HG02759 (cell line): ENCODE data around the gene NOB1.
"Not testable (repeated sequence)": the region's sequence is repeated elsewhere in the genome, so short reads cannot be mapped to it uniquely, and the experiment has no call there.

ENCODE experiments used
- ATAC-seq: cut with Tn5 transposase; IDR thresholded peaks from one replicate; pipeline ENCODE4 v1.9.1; 2021; ENCODE audit warnings: mild to moderate bottlenecking, moderate library complexity; ENCODE audit not compliant: unreplicated experiment

The NOB1 gene

DNA sequence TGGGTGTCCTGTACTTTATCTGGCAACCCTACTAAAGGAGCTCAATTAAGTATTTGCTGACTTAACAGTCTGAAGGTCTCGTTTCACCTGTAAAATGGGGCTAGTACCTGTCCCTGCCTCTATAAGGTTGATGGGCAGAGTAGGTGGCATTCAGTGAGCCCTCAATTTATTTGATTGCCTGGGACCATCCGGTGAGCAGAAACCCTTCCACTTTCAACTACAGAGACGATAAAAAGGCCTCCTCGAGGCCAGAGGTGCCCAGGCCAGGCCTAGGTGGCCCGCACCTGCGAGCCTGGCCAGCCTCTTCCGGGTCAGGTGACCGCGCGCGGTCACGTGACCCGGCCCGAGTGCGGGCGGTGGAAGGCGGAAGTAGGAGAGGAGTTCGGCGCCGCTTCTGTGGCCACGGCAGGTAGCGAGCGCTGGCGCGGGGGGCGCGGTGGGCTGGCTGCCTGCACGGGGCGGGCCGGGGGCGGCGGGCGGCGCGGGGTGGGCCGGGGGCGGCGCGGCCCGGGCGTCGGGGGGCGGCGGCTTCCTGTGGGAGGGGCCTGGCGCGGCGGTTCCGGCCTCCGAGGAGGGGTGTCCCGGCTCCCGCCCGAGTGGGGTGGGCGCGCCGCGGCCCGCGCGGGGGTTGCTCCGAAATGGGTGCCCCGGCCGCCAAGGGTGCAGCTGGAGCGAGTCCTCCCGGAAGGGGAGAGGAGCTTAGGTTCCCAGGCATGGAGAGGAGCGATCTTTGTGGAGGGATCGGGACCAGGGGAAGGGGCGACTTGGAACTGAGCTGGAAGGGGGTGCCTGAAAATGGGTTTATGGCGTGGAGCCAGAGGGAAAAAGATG, 7.5 kb upstream of the NOB1 start, which contains the start of gene WWP2:
WWP2 (plus strand) TSS at position 350 of the 831 bp plus-strand sequence. CDS start 24,679 bp downstream, outside the sequence.
- peak; percentile 90 for ATAC-seq

- not testable (repeated sequence) for ATAC-seq
These were observed 2.6 kb upstream of the NOB1 start for GRCh38 chr16:69757375-69757774.

DNA sequence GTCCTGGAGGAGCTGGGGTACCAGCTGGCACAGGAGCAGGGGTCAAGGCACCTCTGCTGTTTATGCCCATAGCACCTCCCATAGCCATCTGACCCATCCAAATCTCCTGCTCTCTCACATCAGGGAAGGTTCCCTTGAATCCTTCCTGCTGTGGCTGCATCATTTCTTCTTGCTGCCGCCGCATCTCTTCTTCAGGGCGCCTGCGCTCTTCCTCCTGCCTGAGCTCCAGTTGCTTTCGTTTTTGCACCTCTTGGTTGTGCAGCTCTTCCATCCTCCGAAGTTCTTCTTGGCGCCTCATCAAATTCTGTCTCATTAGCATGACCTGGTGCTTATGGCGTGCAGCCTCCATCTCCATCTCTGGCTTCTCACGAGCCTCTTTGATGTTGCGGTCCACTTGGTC, 2.0 kb upstream of the NOB1 start:
- ATAC-seq = no peak

- ATAC-seq = no peak
These were observed 620 bp downstream of the NOB1 start for GRCh38 chr16:69754143-69754468.

DNA sequence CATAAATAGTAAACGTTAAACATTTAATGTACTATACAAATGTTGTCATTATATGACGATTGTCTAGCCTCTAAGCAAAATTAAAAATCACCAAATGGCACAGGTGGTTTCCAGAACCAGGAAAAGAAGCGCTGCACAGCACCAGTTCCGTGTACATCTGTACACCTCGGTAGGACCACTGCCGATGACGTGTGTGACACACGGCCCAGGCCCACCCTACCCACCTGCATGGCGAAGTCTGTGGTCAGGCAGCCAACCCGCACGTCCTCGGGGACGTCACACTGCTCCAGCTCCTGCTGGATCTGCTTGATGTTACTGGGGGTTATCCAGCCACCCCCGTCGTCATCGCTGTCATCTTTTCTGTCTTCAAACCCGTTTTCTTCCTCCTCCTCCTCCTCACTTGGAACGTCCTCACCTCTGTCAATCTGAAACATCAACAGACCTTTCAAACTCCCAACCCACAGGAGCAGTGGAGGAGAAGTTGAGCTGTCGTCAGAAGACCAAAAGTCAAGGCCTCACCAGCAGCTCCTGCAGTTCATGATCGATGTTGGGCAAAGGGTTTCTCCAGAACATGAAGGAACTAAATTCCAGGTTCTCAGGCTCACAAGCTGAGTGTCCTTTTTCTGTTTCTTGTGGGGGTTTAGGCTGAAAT, 5.9 kb downstream of the NOB1 start:
- no peak for ATAC-seq

- no peak for ATAC-seq
These were observed 7.6 kb downstream of the NOB1 start for GRCh38 chr16:69747115-69747514.

- ATAC-seq = no peak
These were observed 8.8 kb downstream of the NOB1 start for GRCh38 chr16:69745959-69746358.

GRCh38 chr16:69745232-69745612, 9.5 kb downstream of the NOB1 start:
- no peak for ATAC-seq

GRCh38 chr16:69744363-69745231, 10.1 kb downstream of the NOB1 start:
- no peak for ATAC-seq

DNA sequence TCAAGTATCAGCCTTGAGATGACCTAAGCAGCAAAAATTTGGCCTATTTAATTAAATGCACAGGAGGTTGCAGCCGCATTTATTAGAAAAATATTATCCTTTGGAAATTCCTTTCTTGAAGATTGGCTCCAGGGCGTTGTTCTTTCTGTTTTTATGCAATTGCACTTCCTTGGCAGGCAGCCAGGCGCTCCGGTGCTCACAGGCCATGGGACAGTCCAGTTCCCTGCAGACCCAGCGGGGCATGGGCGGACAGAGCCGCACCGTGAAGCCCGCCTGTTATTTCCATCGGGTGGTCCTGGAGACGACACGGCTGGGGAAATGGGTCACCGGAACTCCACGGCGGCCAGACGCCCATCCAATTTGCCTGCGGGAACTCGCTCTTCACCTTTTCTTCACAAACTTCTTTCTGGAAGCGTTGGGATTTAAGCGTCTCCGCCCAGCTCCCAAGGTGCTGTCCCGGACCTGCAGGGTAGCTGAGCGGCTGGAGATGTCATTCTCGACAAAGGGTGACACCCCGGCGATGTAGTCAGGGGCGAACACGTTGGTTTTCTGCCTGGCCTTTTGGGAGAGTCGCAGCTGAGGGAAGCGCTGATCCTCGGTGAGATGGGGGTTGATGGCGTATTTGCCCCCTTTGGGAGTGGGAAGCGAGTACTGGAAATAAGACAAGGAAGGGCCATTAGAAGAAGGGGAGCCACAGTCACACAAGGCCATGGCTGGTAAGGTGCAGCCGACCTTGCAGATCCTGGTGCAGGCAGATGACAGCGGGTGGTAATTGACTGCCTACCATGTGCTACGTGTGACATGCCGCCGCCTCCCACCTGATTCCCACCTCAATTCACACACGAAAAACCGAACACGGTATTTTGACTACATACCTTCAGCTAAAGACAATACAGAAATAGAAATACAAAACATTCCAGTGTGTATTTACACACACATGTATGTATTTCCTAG, 12.5 kb downstream of the NOB1 start:
- ATAC-seq = no peak

GRCh38 chr16:69741519-69741918, 13.2 kb downstream of the NOB1 start:
- no peak for ATAC-seq

DNA sequence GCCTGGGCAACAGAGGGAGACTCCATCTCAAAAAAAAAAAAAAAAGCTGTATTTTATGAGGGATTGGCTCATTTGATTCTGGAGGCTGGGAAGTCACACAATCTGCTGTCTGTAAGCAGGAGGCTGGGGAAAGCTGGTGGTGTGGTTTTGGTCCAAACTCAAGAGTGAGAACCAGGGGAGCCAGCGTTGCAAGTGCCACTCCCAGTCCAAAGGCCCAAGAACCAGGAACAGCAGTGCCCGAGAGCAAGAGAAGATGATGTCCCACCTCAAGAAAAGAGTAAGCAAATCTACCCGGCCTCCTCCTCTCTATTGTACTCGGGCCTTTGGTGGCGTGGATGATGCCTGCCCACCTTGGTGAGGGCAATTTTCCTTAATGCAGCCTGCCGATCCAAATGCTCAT, 22.6 kb downstream of the NOB1 start:
- no peak for ATAC-seq

DNA sequence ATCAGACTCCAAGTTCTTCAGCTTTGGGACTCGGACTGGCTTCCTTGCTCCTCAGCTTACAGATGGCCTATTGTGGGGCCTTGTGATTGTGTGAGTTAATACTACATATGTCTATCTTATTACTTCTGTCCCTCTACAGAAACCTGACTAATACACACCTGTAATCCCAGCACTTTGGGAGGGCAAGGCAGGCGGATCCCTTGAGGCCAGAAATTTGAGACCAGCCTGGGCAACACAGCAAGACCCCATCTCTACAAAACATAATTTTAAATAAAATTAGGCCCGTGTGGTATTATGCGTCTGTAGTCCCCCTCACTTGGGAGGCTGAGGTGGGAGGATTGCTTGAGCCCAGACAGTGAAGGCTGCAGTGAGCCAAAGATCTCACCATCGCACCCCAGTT, 23.4 kb downstream of the NOB1 start:
- not testable (repeated sequence) for ATAC-seq

GRCh38 chr16:69729030-69729429, 25.7 kb downstream of the NOB1 start:
- not testable (repeated sequence) for ATAC-seq

GRCh38 chr16:69727916-69728270, 26.8 kb downstream of the NOB1 start:
- no peak for ATAC-seq

GRCh38 chr16:69726313-69727060, 28.2 kb downstream of the NOB1 start, which contains the start of gene NQO1:
Gene NQO1 (minus strand): TSS chr16:69726560. CDS start chr16:69726439, 121 bp downstream.
- ATAC-seq = peak; percentile 99

DNA sequence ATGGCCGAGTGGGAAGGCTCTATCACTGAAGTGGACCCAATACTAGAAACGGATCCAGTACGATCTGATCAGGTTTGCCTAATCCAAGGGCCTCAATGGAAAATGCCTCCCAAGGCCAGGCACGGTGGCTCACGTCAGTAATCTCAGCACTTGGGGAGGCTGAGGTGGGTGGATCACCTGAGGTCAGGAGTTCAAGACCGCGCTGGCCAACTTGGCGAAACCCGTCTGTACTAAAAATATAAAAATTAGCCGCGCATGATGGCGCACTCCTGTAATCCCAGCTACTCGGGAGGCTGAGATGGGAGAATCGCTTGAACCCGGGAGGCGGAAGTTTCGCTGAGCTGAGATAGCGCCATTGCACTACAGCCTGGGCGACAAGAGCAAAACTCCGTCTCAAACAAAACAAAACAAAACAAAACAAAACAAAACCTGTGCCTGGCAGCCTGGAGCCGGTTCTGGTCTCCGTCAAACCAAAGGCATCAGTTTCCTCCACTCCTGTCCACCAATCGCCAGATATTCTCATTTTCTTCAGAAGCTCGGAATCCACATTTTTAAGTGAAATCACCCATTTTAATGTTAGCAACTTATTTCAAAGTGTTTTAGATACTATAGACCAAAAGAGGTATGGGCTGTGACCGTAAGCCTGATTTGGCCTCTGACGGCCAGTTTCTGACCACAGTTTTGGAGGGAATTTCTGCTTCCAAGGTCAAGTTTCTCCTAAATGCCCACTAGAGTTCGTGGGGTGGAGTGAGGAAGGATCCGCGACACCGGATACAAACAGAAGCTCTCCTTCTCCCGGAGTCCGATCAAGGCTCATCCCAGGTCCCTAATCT, 29.0 kb downstream of the NOB1 start:
- no peak for ATAC-seq

- no peak for ATAC-seq
These were observed 29.7 kb downstream of the NOB1 start for GRCh38 chr16:69724981-69725479.
